HL-60/S4 treated with retinoic acid at 250 ng/mL for 4 days and 3 days (cell line): ENCODE measurements around the gene ADH4.
"Not testable (repeated sequence)": the region's sequence is repeated elsewhere in the genome, so short reads cannot be mapped to it uniquely, and the experiment has no call there.

Experiments used
- in situ Hi-C: fragments of 300-500 bp; cut with MboI; formaldehyde crosslinking; loops from 2 replicates; pipeline ENCODE4 v1.7.0; 2022; ENCODE audit warnings: low sequenced_read_pairs

ADH4 gene

GRCh38 chr4:99144070-99144469 lies at the start of gene ADH4:
Gene ADH4, minus strand, starts transcription at chr4:99144297. Its CDS starts 75 bp downstream, at chr4:99144222.
- in situ Hi-C loops: no loop called here

DNA sequence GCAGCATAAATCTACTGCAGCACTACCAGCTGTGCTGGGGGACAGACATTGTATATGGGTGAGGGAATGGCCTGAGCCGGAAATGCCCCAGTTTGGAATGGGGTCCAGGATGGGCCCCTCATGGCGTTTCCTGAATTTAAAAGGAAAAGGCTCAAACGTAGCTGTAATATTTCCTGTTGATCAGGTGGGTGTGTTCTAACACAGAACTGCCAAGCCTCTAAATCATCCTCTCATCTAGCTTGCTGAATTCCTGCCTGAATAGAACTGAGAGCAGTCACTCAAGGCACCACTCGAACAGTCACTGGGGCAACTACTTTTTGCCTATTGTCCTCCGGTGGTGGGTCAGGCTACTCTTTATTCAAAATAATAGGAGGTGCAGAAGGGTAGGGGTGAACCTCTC lies 46.2 kb upstream of the ADH4 start:
- in situ Hi-C loops: no loop called here

- in situ Hi-C loops: not testable (repeated sequence)
Measured at GRCh38 chr4:99189900-99190299, 45.8 kb upstream of the ADH4 start.

DNA sequence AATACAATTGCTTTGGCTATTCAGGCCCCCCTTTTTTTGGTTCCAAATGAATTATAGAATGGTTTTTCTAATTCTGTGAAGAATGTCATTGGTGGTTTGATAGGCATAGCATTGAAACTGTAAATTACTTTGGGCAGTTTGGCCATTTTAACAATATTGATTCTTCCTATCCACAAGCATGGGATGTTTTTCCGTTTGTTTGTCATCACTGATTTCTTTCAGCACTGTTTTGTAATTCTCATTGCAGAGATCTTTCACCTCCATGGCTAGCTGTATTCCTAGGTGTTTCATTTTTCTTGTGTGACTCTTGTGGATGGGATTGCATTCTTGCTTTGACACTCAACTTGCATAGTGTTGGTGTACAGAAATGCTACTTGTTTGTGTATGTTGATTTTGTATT lies 41.9 kb upstream of the ADH4 start:
- in situ Hi-C loops: no loop called here

DNA sequence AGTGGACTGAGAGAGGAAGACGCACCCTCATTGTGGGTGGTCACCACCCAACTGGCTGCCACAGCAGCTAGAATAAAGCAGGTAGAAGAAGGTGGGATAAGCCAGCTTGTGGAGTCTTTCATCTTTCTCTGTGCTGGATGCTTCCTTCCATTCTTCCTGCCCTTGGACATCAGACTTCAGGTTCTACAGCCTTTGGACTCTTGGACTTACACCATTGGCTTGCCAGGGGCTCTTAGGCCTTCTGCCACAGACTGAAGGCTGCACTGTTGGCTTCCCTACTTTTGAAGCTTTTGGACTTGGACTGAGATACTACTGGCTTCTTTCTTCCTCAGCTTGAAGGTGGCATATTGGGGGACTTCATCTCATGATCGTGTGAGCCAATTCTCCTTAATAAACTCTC lies 41.5 kb upstream of the ADH4 start:
- in situ Hi-C loops: no loop called here

DNA sequence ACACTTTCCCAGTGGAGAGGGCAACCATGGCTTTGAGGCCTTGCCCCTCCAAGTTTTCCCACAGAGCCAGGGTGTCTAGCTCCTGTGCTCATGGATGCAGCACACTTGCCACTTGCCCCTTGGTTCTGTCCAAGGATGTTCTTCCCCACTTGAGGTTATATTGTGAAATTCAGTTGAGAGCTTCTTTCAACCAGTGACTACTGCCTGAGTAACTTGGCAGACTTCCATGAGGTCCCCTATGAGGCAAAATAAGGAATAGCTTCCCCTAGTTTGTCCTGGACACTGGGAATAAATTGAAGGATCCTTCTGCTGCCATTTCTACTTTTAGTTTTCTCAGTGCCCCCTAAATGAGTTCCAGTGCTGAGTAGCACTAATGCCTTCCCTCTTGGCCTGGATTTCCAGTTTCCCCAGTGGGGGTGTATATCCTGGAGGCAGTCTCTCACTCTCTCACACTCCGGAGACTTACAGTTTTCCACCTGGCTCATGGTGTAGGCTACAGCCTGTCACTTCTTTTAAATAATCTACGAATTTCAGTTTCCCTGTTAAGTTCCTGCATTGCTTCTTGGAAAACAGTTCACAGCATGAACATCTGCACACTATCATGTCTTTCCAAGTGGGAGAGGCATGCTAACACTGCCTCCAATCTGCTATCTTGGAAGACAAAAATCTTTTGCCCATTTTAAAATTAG lies 36.4 kb upstream of the ADH4 start:
- in situ Hi-C loops: no loop called here

DNA sequence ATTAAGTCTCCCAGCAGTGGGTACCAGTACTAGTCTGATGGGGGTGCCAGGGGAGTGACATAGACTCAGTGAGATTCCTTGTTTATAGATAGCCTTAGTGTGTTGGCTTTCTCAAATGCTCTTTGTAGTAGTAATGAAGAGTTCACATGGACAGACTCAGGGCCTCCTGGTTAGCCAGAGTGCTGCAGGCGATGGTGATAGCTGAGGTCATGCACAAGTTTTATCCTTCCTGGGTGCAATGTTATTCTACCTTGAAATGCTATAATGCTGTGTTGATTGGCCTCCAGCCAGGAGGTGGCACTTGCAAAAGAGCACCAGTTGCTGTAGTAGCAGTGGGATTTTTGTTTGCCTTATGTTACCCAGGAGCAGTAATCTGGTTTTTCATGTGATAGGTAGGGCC lies 35.5 kb upstream of the ADH4 start:
- in situ Hi-C loops: no loop called here

DNA sequence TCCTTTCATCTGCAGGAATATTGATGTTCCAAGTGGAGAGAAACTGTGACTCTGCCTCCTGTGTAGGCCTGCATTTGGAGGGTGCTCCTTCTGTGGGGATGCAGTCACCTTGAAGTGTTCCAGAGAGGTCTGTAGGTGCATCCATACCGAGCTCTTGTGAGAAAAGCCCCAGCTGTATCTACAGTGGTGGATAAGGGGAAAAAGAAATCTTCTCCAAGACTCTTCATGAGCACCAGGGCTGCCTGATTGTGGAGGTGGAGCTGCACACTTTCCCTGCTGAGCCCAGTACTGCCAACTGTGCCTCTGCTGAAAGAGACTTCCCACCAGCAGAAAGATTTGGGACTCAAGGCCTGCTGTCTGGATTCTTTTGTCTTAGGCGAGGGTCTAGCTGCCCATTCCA lies 35.1 kb upstream of the ADH4 start:
- in situ Hi-C loops: no loop called here

DNA sequence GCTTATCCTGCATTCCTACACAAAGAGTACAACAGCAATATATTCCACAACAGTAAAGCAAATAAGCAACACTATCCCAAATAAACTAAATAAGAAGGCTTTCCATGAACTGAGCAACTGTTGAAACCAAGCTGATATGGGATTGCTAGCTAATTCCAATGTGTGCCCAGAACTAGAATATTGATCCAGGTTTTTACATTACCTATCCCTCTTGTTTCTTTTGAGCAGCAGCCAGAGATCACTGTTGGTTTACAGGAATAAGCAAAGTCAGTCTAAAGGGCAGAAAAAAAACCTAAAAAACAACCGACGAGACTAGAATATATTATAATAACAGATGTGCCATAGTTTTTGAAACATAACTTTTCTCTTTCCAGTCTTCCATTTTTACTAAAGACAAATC lies 22.4 kb upstream of the ADH4 start:
- in situ Hi-C loops: no loop called here

GRCh38 chr4:99165978-99166377 lies 21.9 kb upstream of the ADH4 start:
- in situ Hi-C loops: no loop called here

DNA sequence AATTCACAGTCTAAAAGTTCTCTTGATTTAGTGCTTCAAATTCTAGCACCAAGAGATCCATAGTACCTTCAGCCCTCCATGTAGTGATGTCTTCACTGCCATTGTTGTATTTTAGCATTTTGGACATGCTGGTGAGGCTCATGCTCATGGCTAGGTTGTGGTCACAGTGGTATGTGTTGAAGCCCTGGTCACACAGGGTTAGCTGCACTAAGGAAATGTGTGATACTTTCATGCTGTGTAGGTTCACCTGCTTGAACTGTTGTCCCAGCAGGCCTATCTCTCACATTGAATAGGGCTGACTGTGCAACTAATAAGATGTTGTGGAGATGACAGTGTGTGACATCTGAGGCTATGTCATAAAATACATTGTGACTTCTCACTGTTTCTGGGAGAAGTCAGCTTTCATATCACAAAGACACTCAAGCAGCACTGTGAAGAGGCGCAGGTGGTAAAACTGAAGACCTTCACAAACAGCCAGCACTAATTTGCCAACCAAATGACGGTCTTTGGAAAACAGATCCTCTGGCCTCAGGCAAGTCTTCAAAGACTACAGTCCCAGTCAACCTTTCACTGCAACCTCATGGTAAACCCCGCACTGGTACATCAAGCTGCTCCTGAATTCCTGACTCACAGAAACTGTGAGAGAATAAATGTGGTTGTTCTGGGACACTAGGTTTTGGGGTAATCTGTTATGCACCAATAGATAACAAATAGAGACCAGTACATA lies 17.4 kb upstream of the ADH4 start:
- in situ Hi-C loops: no loop called here

DNA sequence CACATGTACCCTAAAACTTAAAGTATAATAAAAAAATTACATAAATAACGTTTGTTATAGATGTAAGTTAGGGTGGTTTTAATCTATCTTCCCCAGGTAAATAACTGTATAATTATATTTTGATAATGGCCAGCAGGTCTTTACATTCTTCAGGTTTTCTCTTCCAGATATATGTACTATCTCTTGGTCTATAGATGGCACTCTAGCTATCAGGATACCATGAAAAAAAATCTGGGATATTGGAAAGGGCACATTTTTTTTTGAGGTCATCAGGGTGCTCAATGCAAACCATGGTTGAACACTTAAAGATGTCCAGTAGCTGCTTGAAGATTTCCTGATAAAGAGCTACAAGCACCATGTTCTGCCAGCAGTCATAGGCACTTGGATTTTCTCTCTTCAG lies 15.6 kb upstream of the ADH4 start:
- in situ Hi-C loops: no loop called here

DNA sequence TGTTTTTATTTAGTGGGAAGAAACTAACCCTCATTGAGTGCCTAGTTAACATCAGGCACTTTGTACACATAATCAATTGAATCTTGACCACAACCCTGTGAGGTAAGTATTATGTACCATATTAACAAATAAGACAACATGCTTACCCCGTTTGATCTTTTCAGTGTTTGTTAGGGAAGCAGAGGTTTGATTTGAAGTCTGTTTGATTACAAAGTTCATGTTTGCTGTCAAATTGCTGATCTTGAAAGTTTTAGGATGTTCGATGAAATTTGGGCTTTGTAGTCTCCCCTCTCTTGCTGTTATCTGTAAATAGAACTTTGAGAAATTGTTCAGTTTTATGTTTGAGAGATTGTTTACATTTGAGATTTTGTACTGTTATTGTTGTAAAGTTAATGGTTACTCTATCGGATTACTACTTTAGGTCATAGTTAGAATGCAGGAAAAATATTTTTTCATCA lies 13.4 kb upstream of the ADH4 start:
- in situ Hi-C loops: no loop called here

DNA sequence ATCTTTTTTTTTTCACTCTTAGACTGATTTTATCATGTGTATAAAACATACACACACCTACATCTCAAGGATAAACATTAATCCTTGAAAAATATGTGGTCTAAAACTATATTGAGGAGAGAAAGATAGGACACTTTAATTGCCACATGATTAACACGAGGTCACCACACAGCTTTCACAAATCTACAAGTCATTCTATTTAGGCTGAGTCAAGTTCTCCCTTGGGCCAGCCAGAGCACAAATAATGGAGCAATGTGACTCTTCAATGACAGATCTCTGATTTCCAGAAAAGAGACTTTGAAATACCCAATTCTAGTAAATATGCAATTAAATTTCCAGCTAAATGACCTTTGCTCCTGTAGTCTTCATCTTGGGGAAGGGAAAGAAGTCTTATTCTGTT lies 12.9 kb upstream of the ADH4 start:
- in situ Hi-C loops: no loop called here

DNA sequence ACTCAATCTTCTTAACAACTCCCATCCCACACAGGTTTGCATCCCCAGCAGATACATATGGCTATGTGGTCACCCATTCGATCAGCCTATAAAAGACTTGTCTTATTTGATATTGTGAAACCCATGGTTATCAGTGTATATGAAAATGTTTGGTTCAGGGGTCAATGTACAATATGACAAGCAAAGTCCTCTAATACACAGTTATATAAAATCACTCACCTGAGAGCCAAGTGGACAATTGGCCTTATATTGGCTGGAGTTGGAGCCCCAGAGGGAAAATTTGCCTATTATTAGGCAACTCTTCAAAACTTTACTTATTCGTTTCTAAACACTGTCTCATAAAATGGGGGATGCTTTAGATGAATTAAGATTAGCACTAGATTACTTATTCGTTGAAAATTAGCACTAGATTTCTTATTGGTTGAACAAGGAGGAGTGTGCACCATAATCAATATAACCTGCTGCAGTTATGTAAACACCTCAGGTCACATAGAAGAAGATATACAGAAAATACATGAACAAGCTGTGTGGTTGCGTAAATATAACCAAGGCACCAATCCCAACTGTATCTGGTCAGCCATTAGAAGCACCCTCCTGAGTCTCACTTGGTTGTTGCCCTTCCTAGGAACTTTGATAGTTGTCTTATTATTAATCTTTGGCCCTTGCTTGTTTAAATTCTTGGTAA lies 10.7 kb upstream of the ADH4 start:
- in situ Hi-C loops: no loop called here

DNA sequence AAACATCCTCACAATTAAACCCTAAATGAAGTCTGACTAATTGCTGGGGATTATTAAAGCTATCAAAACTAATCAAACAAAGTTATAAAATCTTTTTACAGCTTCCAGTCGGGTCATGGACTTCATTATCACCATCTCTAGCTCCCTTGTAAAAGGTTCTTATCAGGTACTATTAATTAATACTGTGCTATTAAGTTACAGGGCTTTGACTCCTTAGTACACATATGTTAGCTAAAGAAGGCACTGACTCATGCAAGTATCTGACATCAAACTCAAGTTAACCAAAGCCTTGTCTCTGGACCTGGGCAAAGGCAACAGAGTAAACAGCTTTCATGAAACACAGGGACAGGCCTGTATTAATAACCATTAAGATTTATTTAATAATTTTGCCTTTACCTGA lies 7.9 kb upstream of the ADH4 start:
- in situ Hi-C loops: no loop called here

- in situ Hi-C loops: no loop called here
Measured at GRCh38 chr4:99151452-99151851, 7.4 kb upstream of the ADH4 start.

- in situ Hi-C loops: no loop called here
Measured at GRCh38 chr4:99149426-99150019, 5.4 kb upstream of the ADH4 start.

GRCh38 chr4:99148550-99148949 lies 4.5 kb upstream of the ADH4 start:
- in situ Hi-C loops: no loop called here

DNA sequence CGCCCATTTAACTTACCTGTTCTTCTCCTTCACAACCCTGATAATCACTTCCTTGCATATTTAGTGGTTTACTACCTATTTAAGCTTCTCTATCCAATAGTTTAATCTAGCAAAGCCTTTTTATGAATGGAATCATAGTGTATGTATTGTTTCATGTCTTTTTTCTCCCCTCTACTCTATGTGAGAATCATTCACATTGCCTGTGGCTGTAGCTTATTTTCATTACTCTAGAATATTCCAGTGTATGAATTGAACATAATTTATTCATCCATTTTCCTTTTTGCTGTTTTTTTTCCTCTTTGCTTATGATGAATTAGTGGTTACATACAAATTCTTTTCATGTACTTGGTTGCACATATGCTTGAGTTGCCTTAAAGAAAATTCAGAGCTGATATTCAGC lies 490 bp upstream of the ADH4 start:
- in situ Hi-C loops: no loop called here

GRCh38 chr4:99136329-99136728 lies 7.8 kb downstream of the ADH4 start:
- in situ Hi-C loops: no loop called here
